ENCODE data around the gene CTSO. TPM values are rescaled to one million over a fixed set of nuclear protein-coding genes. Genes with fewer than 3 reads are reported as not detected.

Gene CTSO
- total and polyA plus RNA-seq, 4 donors, result 20.7 to 36.7 (median 24.5) TPM

DNA sequence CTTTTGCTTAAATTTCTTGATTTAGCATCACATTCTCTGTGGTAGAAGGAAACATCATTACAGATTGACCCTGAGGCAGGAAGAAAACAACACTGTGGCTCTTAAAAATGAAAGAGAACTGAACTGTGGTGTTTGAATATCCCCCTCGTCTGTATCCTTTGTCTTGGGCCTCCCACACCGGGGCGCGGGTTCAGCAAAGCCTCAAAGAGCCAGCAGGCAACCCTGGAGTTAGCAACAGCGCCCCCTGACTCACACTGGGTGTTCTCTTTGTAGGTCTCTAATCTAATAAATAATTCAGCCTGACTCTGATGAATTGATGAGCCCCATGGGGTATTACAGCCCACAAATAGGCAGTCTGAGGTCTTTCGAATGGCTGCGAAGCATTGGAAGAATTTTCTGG is 46.1 kb upstream of the CTSO start:
- Histone ChIP-seq H3K9ac (ENCODE audit: low read depth in 1 of 2, low read length in 2 of 2) (no peak overlapping the region), H3K4me3 (ENCODE audit: low read depth in 1 of 3, low read length in 3 of 3) (no peak overlapping the region), H3K4me1 (ENCODE audit: control insufficient read depth in 4 of 4, insufficient read depth in 4 of 4, low read length in 3 of 4) (peaks cover 0 to 2% (median 0%) of the 10 kb centered on the region in 4 donors), H3K9me3 (ENCODE audit: control insufficient read depth in 4 of 4, low read length in 3 of 4) (no peaks in the 10 kb centered on the region), H3K36me3 (ENCODE audit: control insufficient read depth in 4 of 4, insufficient read depth in 3 of 4, low read depth in 1 of 4, low read length in 3 of 4) (no peaks in the 10 kb centered on the region), H3K27me3 (ENCODE audit: control insufficient read depth in 4 of 4, insufficient read depth in 4 of 4, low read length in 3 of 4) (peaks cover 0 to 2% (median 0%) of the 10 kb centered on the region in 4 donors), H3K27ac (ENCODE audit: low read depth in 1 of 2, low read length in 2 of 2) (no peak overlapping the region)
- no peak for DNase-seq (ENCODE audit: low spot score)
- TF ChIP-seq GABPA (IDR thresholded peaks at IDR 0.05 in 1 of 2, conservative IDR thresholded peaks at IDR 0.05 in 1 of 2), result no peak
- no peak for TF ChIP-seq RAD21 (IDR thresholded peaks at IDR 0.05)
- no peak for TF ChIP-seq RXRA (IDR thresholded peaks at IDR 0.05)
- no peak for TF ChIP-seq CTCF (IDR thresholded peaks at IDR 0.05; ENCODE audit: low read depth, low read length, missing input control)
- no peak for TF ChIP-seq HNF4G (IDR thresholded peaks at IDR 0.05)
- 21% methylated on average over 7 of the region's 7 CpGs for WGBS

DNA sequence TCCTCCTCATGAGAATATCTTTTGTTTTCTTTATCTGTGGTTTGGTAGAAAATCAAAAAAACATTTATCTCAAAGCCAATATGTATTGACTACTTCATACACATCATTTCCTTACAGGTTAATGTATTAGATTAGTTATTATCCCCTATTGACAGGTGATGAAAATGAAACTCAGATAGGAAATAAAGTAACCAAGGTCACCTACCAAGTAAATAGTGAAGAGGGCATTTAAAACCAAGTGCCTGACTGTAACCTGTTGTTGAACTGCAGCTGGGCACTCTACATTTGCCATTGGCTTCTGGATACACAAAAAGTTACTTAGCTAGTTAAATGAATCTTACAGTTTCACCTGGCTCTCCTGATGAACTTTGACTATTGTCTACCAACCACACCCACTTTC is 41.4 kb upstream of the CTSO start:
- Histone ChIP-seq H3K4me3 (ENCODE audit: low read depth in 1 of 3, low read length in 3 of 3) (no peak overlapping the region), H3K4me1 (ENCODE audit: control insufficient read depth in 4 of 4, insufficient read depth in 4 of 4, low read length in 3 of 4) (peaks cover 0 to 2% (median 0%) of the 10 kb centered on the region in 4 donors), H3K9me3 (ENCODE audit: control insufficient read depth in 4 of 4, low read length in 3 of 4) (peaks cover 0 to 3% (median under 1%) of the 10 kb centered on the region in 4 donors), H3K9ac (ENCODE audit: low read depth in 1 of 2, low read length in 2 of 2) (no peak overlapping the region), H3K36me3 (ENCODE audit: control insufficient read depth in 4 of 4, insufficient read depth in 3 of 4, low read depth in 1 of 4, low read length in 3 of 4) (no peaks in the 10 kb centered on the region), H3K27me3 (ENCODE audit: control insufficient read depth in 4 of 4, insufficient read depth in 4 of 4, low read length in 3 of 4) (no peaks in the 10 kb centered on the region), H3K27ac (ENCODE audit: low read depth in 1 of 2, low read length in 2 of 2) (no peak overlapping the region)
- TF ChIP-seq, protein P1, sequence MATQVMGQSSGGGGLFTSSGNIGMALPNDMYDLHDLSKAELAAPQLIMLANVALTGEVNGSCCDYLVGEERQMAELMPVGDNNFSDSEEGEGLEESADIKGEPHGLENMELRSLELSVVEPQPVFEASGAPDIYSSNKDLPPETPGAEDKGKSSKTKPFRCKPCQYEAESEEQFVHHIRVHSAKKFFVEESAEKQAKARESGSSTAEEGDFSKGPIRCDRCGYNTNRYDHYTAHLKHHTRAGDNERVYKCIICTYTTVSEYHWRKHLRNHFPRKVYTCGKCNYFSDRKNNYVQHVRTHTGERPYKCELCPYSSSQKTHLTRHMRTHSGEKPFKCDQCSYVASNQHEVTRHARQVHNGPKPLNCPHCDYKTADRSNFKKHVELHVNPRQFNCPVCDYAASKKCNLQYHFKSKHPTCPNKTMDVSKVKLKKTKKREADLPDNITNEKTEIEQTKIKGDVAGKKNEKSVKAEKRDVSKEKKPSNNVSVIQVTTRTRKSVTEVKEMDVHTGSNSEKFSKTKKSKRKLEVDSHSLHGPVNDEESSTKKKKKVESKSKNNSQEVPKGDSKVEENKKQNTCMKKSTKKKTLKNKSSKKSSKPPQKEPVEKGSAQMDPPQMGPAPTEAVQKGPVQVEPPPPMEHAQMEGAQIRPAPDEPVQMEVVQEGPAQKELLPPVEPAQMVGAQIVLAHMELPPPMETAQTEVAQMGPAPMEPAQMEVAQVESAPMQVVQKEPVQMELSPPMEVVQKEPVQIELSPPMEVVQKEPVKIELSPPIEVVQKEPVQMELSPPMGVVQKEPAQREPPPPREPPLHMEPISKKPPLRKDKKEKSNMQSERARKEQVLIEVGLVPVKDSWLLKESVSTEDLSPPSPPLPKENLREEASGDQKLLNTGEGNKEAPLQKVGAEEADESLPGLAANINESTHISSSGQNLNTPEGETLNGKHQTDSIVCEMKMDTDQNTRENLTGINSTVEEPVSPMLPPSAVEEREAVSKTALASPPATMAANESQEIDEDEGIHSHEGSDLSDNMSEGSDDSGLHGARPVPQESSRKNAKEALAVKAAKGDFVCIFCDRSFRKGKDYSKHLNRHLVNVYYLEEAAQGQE (IDR thresholded peaks at IDR 0.05), result no peak
- DNase-seq (ENCODE audit: low spot score), result no peak

DNA sequence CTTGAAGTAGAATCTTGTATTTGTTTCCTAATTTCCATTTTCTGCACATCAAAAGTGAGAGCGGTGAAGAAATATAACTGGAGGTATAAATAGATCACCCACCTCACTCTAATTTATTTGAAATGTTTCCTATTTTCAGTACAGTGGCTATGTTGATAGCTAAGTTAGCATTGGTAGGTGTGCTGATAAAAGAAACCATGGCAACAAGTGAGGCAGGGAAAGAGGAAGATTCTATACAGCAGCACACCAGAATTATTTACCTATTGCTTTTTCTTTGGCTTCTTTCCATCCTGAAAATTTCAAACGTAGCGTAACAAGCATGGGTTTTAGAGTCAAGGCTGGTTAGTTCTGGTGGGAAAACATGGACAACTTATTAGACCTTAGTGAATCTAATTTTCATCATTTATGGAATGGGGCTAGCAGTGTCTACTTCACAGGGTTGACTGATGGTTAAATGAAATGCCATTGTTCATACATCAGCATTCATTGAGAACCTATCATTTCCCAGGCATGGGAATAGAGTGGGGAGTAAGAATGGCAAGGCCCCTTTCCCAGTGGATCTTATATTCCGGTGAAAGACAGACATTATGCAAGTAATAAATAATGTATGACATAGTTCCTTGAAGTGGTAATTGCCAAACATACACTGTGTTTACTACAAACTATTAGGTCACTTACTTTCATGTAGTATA is 30.6 kb upstream of the CTSO start:
- H3K36me3 ChIP-seq (ENCODE audit: control insufficient read depth in 4 of 4, insufficient read depth in 3 of 4, low read depth in 1 of 4, low read length in 3 of 4), result no peaks in the 10 kb centered on the region
- no peak overlapping the region for H3K27ac ChIP-seq (ENCODE audit: low read depth in 1 of 2, low read length in 2 of 2)
- no peaks in the 10 kb centered on the region for H3K4me1 ChIP-seq (ENCODE audit: control insufficient read depth in 4 of 4, insufficient read depth in 4 of 4, low read length in 3 of 4)
- no peak overlapping the region for H3K9ac ChIP-seq (ENCODE audit: low read depth in 1 of 2, low read length in 2 of 2)
- H3K27me3 ChIP-seq (ENCODE audit: control insufficient read depth in 4 of 4, insufficient read depth in 4 of 4, low read length in 3 of 4), result peaks cover 0 to 3% (median 0%) of the 10 kb centered on the region in 4 donors
- DNase-seq (ENCODE audit: low spot score), result no peak
- 74% methylated on average over 4 of the region's 4 CpGs for WGBS
- peaks cover 0 to 3% (median under 1%) of the 10 kb centered on the region in 4 donors for H3K9me3 ChIP-seq (ENCODE audit: control insufficient read depth in 4 of 4, low read length in 3 of 4)
- H3K4me3 ChIP-seq (ENCODE audit: low read depth in 1 of 3, low read length in 3 of 3), result no peak overlapping the region
- TF ChIP-seq RXRA (IDR thresholded peaks at IDR 0.05) (no peak), RAD21 (IDR thresholded peaks at IDR 0.05) (no peak), YY1 (IDR thresholded peaks at IDR 0.05) (no peak), FOXA1 (IDR thresholded peaks at IDR 0.05) (no peak), JUND (IDR thresholded peaks at IDR 0.05) (no peak), EGR1 (IDR thresholded peaks at IDR 0.05; ENCODE audit: low read depth in 2 of 2) (no peak), FOXA2 (IDR thresholded peaks at IDR 0.05) (no peak), HNF4G (IDR thresholded peaks at IDR 0.05) (no peak), NR2F2 (IDR thresholded peaks at IDR 0.05) (no peak), SP1 (IDR thresholded peaks at IDR 0.05) (no peak), CTCF (IDR thresholded peaks at IDR 0.05; ENCODE audit: low read depth, low read length, missing input control) (no peak), GABPA (IDR thresholded peaks at IDR 0.05 in 1 of 2, conservative IDR thresholded peaks at IDR 0.05 in 1 of 2) (no peak)
- TF ChIP-seq, protein P2, sequence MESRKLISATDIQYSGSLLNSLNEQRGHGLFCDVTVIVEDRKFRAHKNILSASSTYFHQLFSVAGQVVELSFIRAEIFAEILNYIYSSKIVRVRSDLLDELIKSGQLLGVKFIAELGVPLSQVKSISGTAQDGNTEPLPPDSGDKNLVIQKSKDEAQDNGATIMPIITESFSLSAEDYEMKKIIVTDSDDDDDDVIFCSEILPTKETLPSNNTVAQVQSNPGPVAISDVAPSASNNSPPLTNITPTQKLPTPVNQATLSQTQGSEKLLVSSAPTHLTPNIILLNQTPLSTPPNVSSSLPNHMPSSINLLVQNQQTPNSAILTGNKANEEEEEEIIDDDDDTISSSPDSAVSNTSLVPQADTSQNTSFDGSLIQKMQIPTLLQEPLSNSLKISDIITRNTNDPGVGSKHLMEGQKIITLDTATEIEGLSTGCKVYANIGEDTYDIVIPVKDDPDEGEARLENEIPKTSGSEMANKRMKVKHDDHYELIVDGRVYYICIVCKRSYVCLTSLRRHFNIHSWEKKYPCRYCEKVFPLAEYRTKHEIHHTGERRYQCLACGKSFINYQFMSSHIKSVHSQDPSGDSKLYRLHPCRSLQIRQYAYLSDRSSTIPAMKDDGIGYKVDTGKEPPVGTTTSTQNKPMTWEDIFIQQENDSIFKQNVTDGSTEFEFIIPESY (IDR thresholded peaks at IDR 0.05), result no peak
- TF ChIP-seq, protein P3, sequence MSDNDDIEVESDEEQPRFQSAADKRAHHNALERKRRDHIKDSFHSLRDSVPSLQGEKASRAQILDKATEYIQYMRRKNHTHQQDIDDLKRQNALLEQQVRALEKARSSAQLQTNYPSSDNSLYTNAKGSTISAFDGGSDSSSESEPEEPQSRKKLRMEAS (IDR thresholded peaks at IDR 0.05), result no peak
